Mesothelial cell of epicardium (in vitro differentiated cells): ENCODE results near the gene AGPAT3. TPM values are rescaled to one million over a fixed set of nuclear protein-coding genes. Genes with fewer than 3 reads are reported as not detected.

ENCODE experiments used
- DNase-seq, 2 experiments: peaks; one replicate each; pipeline ENCODE4 v3.0.0; 2021; ENCODE audit warnings: low spot score in 2 of 2; ENCODE audit not compliant: unreplicated experiment in 2 of 2
- H3K27ac Mint-ChIP-seq: 2 replicates; pipeline ENCODE4 v1.8.0; 2021; ENCODE audit warnings: mixed read lengths
- H3K27me3 Mint-ChIP-seq: 2 replicates; pipeline ENCODE4 v1.8.0; 2021; ENCODE audit warnings: low read depth, mixed read lengths
- H3K36me3 Mint-ChIP-seq: 2 replicates; pipeline ENCODE4 v1.8.0; 2021; ENCODE audit warnings: mixed read lengths
- H3K4me1 Mint-ChIP-seq: 2 replicates; pipeline ENCODE4 v1.8.0; 2021; ENCODE audit warnings: mixed read lengths
- H3K4me3 Mint-ChIP-seq: 2 replicates; pipeline ENCODE4 v1.8.0; 2021; ENCODE audit warnings: mild to moderate bottlenecking, moderate library complexity, mixed read lengths
- H3K9me3 Mint-ChIP-seq: 2 replicates; pipeline ENCODE4 v1.8.0; 2021; ENCODE audit warnings: mixed read lengths
- CTCF ChIP-seq: fragments of 200-600 bp; sonication (generic); IDR thresholded peaks from one replicate; pipeline ENCODE4 v1.5.0; 2021; ENCODE audit warnings: antibody characterized with exemption; ENCODE audit not compliant: unreplicated experiment
- total RNA-seq: library from RNA; stranded (reverse); gene quantifications from 3 replicates; pipeline ENCODE4 v1.2.1, GENCODE V29; 2021

AGPAT3 gene
- total RNA-seq, 1 donor from 2014 or later = 71.0 TPM

GRCh38 chr21:43903451-43904091 lies 38.5 kb downstream of the AGPAT3 start:
- no peak for DNase-seq
- TF ChIP-seq CTCF = no peak
- peaks cover 40% of the 10 kb centered on the region for H3K36me3 Mint-ChIP-seq
- H3K27me3 Mint-ChIP-seq = no peaks in the 10 kb centered on the region
- H3K4me1 Mint-ChIP-seq = no peaks in the 10 kb centered on the region
- H3K4me3 Mint-ChIP-seq = no peak overlapping the region
- peaks cover 3% of the 10 kb centered on the region for H3K9me3 Mint-ChIP-seq
- H3K27ac Mint-ChIP-seq = no peak overlapping the region

- DNase-seq = no peak
- H3K27ac Mint-ChIP-seq = no peak overlapping the region
- H3K4me3 Mint-ChIP-seq = no peak overlapping the region
- H3K36me3 Mint-ChIP-seq = peaks cover 34% of the 10 kb centered on the region
- no peaks in the 10 kb centered on the region for H3K4me1 Mint-ChIP-seq
- no peaks in the 10 kb centered on the region for H3K9me3 Mint-ChIP-seq
- no peaks in the 10 kb centered on the region for H3K27me3 Mint-ChIP-seq
- no peak for TF ChIP-seq CTCF
Observed at GRCh38 chr21:43904331-43904781, 39.3 kb downstream of the AGPAT3 start.

DNA sequence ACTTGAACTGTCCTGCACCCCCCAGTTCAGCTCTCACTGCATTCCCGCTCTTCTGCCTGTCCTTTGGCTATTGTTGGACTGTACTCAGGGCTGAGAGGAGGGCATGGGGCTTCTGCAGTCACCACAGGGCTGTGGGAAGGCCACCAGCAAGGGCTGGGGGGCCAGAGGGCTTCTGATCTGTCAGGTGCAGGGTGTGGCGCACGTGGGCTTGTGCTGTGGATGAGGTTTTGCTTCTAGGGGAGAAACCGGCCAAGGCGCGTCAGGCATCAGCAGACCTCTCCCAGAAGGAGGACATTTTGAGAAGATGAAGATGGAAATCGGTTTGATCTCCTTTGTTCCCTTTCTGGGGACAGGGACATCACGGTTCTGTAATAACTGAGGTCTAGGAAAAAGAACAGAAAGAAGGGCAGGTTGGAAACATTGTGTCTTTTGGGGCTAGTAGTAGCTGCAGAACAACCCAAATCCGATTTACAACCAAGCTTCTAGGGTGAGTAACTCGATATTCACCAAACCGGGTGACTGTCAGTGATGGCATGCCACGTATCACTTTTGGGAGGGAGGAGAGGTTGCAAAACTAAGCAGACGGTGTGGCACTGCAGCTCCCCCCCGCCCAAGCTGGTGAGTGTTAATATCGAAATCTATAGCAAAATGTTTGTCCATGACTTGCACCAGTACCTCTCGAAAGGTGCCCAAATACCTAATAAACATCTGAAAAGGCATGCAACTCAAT lies 40.9 kb downstream of the AGPAT3 start:
- no peaks in the 10 kb centered on the region for H3K9me3 Mint-ChIP-seq
- no peak for DNase-seq
- H3K27ac Mint-ChIP-seq = no peak overlapping the region
- no peak overlapping the region for H3K4me3 Mint-ChIP-seq
- TF ChIP-seq CTCF = no peak
- peaks cover 9% of the 10 kb centered on the region for H3K4me1 Mint-ChIP-seq
- H3K36me3 Mint-ChIP-seq = peaks cover 22% of the 10 kb centered on the region
- H3K27me3 Mint-ChIP-seq = no peaks in the 10 kb centered on the region

DNA sequence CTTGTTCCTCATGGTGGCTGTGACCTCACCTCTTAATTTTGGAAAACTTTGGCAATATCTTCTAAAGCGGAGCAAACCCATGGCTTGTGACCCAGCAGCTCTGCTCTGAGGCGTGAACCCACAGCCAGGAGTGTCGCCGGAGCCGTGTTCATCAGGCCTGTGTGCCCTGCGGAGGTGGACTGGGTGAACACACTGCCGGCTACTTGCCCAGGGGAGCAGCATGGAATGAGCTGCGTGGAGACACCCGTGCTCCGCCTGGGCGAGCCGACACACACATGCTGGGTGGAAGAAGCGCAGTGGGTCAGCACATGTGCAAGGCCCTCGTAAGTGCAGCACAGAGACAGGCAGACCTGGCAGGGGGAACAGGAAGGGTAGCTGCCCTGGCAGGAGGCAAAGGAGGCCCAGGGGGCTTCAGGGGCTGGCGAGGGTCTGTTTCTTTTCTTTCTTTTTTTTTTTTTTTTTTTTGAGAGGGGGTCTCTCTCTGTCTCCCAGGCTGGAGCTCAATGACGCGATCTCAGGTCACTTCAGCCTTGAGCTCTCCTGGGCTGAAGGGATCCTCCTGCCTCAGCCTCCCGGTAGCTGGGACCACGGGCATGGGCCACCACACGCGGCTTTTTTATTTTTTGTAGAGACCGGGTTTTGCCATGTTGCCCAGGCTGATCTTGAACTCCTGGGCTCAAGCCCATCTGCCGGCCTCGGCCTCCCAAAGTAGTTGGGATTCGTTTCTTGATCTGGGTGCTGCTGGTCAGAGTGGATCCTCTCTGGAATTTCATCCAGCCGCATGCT lies 41.8 kb downstream of the AGPAT3 start:
- Mint-ChIP-seq H3K9me3 (no peaks in the 10 kb centered on the region), H3K27me3 (no peaks in the 10 kb centered on the region), H3K36me3 (peaks cover 22% of the 10 kb centered on the region), H3K4me3 (no peak overlapping the region), H3K4me1 (peaks cover 17% of the 10 kb centered on the region), H3K27ac (no peak overlapping the region)
- no peak for DNase-seq
- TF ChIP-seq CTCF = no peak

GRCh38 chr21:43907751-43908150 lies 42.7 kb downstream of the AGPAT3 start:
- Mint-ChIP-seq H3K4me3 (no peak overlapping the region), H3K36me3 (peaks cover 29% of the 10 kb centered on the region), H3K27ac (no peak overlapping the region), H3K27me3 (no peaks in the 10 kb centered on the region), H3K4me1 (peaks cover 19% of the 10 kb centered on the region), H3K9me3 (peaks cover 7% of the 10 kb centered on the region)
- no peak for DNase-seq
- TF ChIP-seq CTCF = no peak
